IPS-18c (cell line): ENCODE measurements around the gene DDX19B.
"Not testable (repeated sequence)": the region's sequence is repeated elsewhere in the genome, so short reads cannot be mapped to it uniquely, and the experiment has no call there.

ENCODE experiments used
- H3K4me3 ChIP-seq: 2 replicates; pipeline ENCODE4 v1.7.0; 2013; ENCODE audit warnings: low read depth, mild to moderate bottlenecking, low read length, moderate library complexity; ENCODE audit not compliant: insufficient read depth
- H3K9me3 ChIP-seq: one replicate; pipeline ENCODE4 v1.6.1; 2013; ENCODE audit warnings: mild to moderate bottlenecking, low read length, moderate library complexity; ENCODE audit not compliant: control insufficient read depth, insufficient read depth

Gene DDX19B

GRCh38 chr16:70269471-70269870, 29.5 kb upstream of the DDX19B start:
- no peak overlapping the region for H3K4me3 ChIP-seq
- no peaks in the 10 kb centered on the region for H3K9me3 ChIP-seq

- Histone ChIP-seq H3K9me3 (no peaks in the 10 kb centered on the region), H3K4me3 (no peak overlapping the region)
Measured at GRCh38 chr16:70270176-70270575, 28.8 kb upstream of the DDX19B start.

GRCh38 chr16:70271696-70272095, 27.3 kb upstream of the DDX19B start:
- Histone ChIP-seq H3K4me3 (no peak overlapping the region), H3K9me3 (no peaks in the 10 kb centered on the region)

GRCh38 chr16:70276392-70276791, 22.6 kb upstream of the DDX19B start:
- H3K9me3 ChIP-seq = no peaks in the 10 kb centered on the region
- no peak overlapping the region for H3K4me3 ChIP-seq

GRCh38 chr16:70287304-70287971, 11.5 kb upstream of the DDX19B start:
- peak overlapping the region; percentile 34 for H3K4me3 ChIP-seq
- not testable (repeated sequence) for H3K9me3 ChIP-seq

- H3K9me3 ChIP-seq = no peaks in the 10 kb centered on the region
- H3K4me3 ChIP-seq = peak within 1 kb of the TSS; percentile 98
Measured at GRCh38 chr16:70289229-70290094, 9.5 kb upstream of the DDX19B start, which contains the start of gene AARS1. Gene AARS1, minus strand, starts transcription at chr16:70289506. Its CDS starts 6,743 bp downstream, at chr16:70282763.

GRCh38 chr16:70290949-70291519, 8.0 kb upstream of the DDX19B start:
- H3K9me3 ChIP-seq = no peaks in the 10 kb centered on the region
- H3K4me3 ChIP-seq = no peak overlapping the region

- not testable (repeated sequence) for H3K4me3 ChIP-seq, H3K9me3 ChIP-seq
Measured at GRCh38 chr16:70292148-70292547, 6.8 kb upstream of the DDX19B start.

GRCh38 chr16:70294385-70295025, 4.5 kb upstream of the DDX19B start:
- Histone ChIP-seq H3K4me3 (no peak overlapping the region), H3K9me3 (no peaks in the 10 kb centered on the region)

GRCh38 chr16:70295634-70296033, 3.4 kb upstream of the DDX19B start:
- Histone ChIP-seq H3K4me3 (no peak overlapping the region), H3K9me3 (no peaks in the 10 kb centered on the region)

- H3K9me3 ChIP-seq = no peaks in the 10 kb centered on the region
- H3K4me3 ChIP-seq = no peak overlapping the region
Measured at GRCh38 chr16:70301121-70301520, 2.1 kb downstream of the DDX19B start.

GRCh38 chr16:70302745-70303144, 3.8 kb downstream of the DDX19B start:
- no peak overlapping the region for H3K4me3 ChIP-seq

GRCh38 chr16:70304892-70305448, 6.0 kb downstream of the DDX19B start:
- H3K4me3 ChIP-seq = no peak overlapping the region

More at GRCh38 chr16:70302745-70303144, 3.8 kb downstream of the DDX19B start:
- no peaks in the 10 kb centered on the region for H3K9me3 ChIP-seq

GRCh38 chr16:70306880-70307279, 7.9 kb downstream of the DDX19B start:
- Histone ChIP-seq H3K9me3 (no peaks in the 10 kb centered on the region), H3K4me3 (no peak overlapping the region)

More at GRCh38 chr16:70304892-70305448, 6.0 kb downstream of the DDX19B start:
- H3K9me3 ChIP-seq = no peaks in the 10 kb centered on the region

GRCh38 chr16:70307726-70308125, 8.7 kb downstream of the DDX19B start:
- not testable (repeated sequence) for H3K4me3 ChIP-seq, H3K9me3 ChIP-seq

GRCh38 chr16:70320121-70320520, 21.1 kb downstream of the DDX19B start:
- H3K9me3 ChIP-seq = no peaks in the 10 kb centered on the region
- H3K4me3 ChIP-seq = no peak overlapping the region
